EH (cell line): ENCODE measurements around the gene NRGN.

ENCODE experiments used
- DNase-seq: peaks from one replicate; pipeline ENCODE4 v3.0.0-alpha.2; 2015; ENCODE audit warnings: low read depth

The NRGN gene

DNA sequence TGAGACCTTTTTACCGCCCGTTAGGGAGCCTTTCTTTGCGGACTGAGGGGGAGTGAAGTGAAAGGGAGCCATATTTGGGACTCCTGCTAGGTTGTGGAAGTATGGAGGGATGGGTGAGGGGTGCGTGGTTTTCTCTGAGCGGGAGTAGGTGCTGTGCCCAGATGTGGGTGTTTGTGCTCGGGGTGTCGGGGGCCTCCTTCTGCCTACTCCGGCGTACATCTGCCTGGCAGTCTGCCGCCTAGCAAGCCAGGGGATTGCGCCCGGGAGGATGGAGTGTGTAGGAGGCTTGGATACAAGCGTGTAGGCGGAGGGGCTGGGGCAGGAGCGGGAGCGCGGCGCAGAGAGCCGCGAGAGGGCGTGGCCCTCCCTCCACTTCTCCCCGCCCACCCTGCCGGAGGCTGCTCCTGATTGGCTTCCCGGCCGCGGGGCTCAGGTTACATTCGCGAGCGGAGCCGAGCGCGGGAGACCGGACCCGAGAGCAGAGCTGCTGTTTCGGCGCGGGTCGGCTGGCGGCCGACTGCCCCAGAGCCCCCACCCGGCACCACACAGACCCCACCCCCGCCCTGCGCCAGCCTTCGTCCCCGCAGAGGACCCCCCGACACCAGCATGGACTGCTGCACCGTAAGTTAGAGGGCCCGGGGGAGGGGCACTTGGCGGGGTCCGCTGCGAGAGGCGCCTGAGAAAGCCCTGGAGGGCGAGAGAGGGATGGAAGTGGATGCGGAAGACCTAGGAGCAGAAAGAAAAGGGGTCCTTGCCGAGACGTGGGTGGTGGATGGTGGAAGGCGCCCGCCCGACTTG, at the start of gene NRGN:
NRGN (plus strand) TSS at position 464 of the 798 bp plus-strand sequence; CDS start at position 607, 143 bp downstream.
- DNase-seq: peak; percentile 87

DNA sequence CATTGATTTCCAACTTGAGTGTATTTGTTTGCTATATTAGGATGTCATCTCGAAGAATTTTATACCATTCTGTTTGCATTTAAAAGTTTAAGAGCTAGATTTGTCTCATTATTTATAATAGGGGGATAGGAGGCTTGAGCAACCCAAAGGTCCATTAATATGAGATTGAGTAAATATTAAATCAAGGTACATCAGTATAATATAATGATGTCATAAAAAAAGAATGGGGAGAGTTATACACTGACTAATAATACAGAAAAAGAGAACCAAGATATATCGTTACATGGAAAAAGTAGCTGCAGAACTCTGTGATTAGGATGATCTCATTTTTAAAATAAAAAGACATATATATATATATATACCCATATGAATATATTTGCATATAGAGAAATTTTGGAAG, 46.6 kb upstream of the NRGN start:
- DNase-seq: no peak

DNA sequence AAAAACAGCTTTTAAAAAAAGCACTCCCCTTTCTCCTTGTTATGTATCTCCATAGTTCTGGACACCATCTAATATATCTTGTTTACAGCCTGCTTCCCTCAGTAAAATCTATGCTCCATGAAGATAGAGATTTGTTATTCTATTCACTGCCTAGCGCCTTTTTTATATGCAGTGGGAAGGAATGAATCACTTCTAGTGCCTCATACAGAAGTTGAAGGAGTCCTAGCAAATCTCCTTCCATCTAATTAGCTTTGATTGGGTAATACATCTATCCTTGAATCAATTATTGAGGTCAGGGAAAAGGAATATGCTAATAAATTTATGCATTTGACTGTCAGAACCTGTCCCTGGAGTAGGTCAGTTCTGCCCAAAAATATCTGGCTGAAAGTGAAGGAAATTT, 40.2 kb upstream of the NRGN start:
- DNase-seq: no peak

DNA sequence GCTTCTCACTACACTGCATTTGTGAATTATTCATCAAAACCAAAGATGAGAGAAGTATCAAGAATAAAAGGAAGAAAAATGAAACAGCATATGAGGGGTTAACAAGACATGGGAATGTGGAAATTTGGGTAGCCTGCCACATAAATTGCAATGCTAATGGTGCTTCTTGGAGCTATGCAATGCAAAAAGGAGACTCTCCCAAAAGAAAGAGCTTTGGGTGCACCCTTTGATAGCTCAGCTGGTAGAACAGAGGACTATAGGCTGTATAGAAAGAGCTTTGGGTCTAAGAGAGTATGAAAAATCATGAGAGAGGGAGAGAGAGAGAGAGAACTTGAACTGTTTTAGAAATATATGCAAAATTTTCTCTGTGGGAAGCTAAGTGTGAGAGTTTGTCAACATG, 39.7 kb upstream of the NRGN start:
- DNase-seq: no peak

DNA sequence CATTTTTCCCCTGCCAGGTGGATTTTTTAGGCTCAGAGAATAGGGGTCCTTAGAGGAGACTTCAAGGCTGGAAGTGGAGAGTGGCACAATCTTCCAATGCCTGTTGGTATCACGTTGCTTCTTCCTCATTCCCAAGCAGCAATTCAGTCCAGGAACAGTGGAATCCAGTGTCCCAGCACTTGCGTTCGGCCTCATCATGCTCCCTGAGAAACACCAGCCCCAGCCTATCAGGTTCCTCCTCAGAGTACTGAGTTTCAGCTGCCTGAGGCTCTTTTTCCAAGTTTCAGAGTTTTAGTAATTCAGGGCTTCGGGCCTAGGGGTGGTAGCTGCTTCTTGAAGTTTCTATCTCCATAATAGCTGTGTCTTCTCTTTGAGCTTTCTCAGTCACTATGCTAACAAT, 31.9 kb upstream of the NRGN start:
- DNase-seq: peak; percentile 3

DNA sequence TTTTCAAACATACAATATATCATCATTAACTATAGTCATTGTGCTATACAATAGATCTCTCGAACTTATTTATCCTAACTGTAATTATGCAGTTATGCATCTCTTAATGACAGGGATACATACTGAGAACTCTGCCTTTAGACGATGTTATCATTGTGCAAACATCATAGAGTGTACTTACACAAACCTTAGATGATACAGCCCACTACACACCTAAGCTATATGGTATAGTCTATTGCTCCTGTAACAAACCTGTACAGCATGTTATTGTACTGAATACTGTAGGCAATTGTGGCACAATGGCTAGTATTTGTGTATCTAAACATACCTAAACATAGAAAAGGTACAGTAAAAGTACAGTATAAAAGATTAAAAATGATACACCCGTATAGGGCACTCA, 27.4 kb upstream of the NRGN start:
- DNase-seq: no peak

DNA sequence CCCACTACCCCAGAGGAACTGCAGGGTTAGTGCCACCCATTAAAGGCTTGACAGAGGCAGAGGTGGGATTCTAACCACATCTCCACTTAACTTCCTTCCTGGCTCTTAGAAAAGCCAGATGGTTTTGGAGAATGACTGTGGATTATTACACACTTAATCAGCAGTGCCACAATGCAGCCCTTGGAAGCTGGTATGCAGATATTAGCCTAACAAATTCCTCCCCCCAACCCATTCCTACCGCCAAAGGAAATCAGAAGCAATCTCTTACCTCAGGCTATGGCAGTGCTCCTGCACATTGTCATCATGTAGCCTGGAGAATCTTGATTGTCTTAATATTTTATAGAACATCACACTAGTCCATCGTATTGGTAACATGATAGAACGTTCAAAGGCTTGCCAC, 23.2 kb upstream of the NRGN start:
- DNase-seq: peak; percentile 48

DNA sequence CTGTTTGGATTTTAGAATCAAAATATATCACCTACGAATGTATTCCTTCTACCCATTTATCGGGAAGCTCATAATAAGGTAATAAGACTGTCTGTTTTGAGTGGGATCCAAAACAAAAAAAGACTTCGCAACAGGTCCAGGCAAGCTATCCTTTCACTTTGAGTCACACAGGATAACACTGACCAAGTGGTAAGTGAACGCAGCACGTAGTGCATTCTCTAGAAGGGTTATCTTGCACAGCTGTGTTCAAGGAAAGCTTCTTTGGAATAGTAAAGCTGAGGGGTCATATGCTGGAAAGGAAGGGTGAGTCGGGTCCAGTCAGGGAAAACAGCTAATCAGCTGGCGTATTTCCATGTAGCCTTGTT, 22.3 kb upstream of the NRGN start:
- DNase-seq: peak; percentile 5

DNA sequence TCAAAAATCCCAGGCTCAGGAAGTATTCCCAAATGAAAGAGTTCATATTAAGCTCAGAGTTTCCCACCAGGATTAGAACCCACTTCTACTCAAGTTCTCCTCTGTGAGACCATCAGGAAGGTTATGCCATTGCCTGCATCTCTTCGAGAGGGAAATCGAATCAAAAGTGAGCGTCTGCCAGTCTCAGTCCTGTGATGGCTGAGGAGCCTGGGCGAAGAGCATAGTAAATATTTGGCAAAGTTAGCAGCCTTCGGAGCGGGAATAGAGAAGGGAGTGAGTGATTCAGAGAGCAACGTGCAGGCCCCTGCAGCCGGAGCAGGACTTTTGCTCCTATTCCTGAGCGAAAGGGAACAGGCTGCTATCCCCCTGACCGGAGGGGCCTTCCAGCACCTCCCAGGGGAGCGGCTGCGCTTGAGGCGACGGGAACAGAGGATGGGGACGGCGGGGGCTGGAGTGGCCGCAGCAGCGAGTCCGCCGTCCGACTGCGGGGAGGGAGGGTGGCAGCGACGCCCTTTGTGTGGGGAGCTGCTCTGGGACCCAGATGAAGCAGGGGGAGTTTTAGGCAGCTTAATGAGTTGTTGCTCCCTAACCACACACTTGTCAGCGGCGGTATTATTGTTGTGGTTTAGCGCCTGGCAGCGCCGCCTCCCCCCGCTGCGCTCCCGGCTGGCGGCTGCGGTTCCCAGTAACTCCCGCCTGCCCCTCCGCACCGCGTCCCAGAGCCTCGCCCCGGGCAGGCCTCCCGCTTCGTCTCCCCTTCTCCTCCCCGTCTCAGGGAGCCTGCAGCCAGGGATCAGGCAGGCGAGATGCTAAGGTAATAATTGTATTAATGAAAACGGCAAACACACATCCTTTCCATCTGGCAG, 21.7 kb upstream of the NRGN start:
- DNase-seq: peak; percentile 31

DNA sequence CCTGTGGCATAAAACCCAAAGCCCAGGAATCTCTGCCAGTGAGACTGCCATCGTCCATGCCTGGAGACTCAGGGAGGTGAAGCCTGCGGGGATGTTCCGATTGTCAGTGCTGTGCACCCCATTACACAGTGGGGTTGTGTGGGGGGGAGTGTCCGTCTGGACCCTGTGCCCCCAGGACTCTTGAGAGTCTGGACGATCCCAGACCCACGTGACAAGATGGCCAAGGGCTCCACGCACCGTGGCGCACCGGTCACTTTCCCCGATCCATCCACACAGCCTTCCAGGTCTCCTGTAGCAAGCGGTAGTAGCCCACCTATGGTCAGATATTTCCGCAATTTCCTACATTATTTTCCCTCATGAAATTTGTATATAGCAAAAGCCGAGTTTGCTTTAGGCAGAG, 20.9 kb upstream of the NRGN start:
- DNase-seq: no peak

DNA sequence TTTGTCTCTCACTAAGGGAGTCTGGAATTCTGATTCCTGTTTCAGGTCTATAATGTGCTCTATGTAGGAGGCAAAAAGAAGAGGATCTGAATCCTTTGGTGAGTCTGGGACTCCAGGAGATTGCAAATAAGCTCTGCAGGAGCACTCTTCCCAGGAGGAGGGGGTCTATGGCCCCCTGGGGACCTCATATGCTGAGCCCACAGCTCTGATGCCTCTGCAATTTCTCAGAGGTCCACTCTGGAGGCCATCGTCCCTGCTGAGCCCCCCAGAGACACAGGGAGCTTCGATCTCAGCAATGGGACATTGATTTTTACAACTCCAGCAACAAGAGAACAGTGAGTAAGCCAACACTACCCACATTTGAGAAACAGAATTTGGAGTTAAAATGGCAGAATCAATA, 20.2 kb upstream of the NRGN start:
- DNase-seq: no peak

DNA sequence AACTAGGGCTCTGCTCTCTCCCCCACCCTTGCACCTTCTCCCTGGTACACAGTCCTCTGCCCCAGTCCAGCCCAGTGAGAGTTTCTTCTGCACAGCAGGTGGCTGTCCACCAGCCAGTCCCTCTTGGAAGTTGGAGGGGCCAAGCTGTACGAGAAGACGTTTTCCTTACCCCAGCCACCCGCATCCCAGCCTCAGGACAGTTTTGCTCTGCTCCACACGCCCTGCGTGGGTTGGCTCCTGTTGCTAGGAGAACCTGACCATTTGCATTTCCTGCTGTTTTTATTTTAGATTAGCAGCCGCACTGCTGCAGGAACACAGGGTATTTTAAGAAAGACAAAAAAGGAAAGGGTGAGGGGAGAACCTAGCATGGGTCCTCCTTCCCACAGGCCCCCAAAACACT, 17.6 kb upstream of the NRGN start:
- no peak for DNase-seq

DNA sequence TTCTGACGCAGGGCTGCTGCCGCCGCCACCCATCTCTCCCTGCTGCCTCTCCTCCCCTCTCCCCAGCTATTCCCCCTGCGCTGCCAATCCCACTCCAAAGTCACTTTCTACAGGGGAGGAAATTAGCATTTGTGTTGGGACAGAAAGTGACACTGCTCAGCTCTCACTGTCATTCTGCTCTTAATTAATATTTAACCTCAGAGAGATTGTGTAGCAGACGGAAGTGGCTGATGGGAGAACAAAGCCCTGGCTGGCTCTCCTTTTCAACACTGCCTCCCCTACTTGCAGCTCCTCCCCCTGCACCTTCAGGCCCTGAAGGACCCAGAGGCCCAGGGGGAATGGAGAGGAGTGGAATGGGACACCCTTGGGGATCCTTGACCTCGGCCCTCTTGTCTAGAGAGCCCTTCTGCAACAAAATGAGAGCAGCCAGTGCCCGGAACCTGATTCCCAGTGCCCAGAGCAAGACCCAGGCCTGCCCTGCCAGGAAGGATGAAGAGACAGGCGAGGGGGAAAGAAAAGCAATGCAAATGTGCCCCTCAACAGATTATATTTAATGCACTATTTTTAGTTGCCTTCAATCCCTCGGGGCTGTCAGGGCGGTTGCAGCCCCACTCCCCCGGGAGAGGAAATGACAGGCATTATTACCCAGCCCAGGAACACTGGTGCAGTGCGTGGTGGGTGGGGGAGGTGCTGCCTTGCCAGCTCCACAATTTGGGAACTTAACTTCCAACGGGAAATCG, 14.6 kb upstream of the NRGN start:
- no peak for DNase-seq

DNA sequence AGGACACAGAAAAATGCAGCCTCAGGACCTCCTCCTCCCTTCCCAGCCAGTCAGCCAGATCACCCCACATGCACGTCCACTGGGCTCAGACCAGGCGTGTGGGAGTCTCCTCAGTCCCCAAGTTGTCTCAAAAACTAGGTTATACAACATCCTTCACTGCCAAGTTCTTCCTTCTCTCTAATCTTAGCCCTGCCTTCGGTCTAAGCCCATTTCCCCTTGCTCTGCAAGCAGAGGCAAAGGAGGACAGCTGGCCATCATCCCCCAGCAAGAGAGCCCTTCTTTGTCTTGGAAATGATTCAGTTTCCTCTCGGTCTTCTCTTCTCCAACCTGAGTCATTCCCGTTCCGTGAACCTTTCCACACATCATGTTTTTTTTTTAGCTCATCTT, 14.0 kb upstream of the NRGN start:
- peak; percentile 61 for DNase-seq

DNA sequence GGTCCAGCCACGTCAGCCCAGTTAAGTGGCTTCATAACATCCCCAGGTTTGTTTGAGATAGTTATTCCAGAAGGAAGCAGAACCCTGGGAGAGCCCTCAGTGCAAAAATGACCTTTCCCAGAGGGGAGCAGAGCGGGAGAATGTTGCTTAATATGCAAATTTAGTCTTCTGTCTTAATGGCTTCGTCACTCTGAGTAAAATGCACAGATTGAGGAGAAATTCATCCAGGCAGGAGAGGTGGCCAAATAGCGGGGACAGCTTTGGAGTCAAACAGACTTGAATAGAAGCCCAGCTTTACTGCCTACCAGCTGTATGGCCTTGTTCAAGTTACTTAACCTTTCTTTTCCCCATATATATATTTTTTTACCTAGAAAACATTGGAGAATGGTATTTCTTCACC, 12.3 kb upstream of the NRGN start:
- no peak for DNase-seq

DNA sequence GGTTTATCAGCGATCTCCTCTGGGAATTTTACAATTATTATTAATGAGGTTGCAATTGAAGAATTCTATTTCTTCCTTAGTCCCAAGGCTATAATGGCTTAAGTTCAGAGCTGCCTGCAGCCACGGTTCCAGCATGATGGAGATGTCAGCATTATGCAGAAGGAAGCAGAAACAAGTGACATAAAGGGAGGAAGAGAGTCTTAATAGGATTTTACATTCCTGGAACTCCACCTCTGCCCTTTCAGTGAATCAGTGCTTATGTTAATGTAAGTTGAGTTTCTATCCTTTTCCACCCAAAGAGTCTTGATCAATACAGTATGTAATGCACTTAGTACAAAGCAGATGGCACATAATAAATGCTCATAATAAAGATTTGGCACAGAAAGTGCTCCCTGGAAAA, 11.6 kb upstream of the NRGN start:
- DNase-seq: no peak

DNA sequence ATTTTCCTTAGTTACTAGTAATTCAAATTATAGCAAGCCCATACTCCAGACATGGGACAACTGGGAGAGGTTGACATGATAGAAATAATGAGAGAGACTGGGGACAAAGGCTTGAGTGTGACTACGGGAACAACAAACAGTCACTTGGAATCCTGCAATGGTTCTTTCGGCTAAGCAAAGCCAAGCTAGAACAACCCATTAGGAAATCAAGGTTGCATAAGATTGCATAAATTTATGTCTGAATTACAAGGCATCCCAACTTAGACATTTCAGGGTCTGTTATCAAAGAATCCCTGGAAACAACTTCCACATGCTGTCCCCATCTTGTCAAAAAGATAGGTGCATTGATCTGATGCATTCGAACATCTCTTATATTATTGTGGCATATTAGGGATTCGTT, 10.2 kb upstream of the NRGN start:
- DNase-seq: no peak

DNA sequence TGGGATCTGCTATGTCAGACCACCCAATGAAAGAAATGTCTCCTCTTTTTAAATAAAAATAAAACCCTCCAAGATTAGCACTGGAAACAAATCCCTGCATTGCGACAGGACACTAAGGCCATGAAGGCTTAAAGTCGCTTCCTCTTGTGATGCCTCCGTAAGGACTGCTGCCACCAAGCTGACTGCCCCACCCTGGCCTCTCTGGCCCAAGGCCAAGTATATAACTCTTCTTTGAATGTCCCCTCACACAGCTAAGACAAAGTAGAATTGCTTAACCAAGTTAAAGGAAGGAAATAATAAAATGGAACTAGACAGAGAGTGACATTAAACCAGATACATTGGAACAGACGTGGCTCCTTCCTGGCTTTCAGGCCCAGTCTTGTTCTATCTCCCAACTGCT, 7.5 kb upstream of the NRGN start:
- no peak for DNase-seq

DNA sequence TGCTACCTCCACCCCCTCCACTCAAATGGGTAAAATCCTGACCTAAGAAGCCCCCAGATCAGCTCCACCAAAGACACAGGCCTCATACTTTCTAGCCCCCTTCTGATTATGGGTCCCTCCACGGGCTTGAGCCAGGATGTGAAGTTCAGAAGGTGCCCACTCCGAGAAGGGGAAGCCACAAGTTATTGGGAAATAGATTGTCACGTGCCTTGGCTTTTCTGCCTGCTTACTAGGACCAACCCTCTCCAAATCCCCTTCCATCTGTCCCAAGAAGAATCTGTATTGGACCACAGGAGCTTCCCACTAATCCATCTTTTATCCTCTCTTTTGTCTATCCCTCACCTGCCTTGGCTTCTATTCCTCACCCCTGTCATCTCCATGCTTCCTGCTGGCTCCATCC, 3.0 kb upstream of the NRGN start:
- DNase-seq: no peak

DNA sequence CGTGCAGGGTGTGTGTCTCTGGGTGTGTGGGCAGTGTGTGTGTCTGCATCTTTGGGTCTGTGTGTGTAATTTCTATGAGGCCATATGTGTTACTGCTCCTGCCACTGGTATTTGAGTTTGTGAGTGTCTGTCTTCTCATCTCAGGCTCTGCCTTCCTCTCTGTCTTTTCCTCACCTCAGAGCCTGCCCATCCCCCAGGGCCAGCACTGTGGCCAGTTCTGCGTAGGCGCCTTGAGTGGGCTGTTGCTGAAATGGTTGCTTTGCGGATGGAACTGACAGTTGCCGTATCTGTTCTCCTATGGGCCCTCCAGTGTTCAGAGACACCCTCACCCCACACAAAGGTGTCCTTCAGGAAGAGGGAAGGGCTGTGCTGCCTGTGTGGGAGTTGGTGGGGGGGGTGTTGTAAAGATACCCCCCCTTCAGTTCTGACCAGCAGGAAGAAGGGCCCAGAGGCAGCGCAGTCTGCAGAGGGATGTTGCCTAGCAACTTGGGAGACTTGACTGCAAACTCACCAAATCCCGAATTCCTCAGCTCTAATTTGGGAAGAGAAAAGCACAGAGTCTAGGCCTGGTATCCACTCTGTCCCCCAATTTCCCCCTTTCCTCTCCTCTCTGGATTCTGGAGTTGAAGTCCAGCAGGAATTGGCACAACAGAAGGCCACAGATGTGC, 2.0 kb upstream of the NRGN start:
- no peak for DNase-seq

DNA sequence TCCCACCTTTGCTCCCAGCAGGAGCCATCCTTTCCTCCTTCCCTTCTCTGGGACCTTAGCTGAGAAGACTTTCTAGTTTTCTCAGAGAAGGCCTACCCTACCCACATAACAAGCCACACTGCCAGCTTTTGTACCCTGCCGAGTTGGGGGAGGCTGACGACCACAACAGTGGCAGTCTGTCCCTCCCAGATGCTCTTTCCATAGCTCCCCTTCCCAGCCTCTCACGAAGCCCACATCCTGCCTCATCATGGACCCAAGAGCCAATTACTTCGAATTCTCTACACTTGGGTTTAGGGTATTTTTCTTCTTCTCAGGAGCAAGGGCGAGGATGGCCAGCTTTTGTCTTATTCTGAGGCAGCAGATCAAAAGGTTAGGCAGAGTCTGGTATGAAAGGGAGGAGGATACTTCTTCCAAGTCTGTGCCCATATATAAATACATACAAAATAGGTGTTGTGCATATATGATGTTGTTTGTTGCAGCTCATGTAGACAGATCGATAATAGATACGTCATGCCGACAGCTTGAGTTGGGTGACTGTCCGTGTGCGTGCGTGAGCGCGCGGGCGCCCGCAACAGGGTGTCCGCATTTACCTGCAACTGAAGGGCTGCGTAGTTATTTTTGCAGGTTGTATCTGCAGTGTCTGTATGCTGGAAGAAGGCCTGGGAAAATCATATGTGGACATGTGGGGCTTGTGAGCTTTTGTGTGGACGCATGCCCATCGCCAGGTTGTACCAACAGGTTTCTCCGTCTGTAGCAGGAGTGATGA, 846 bp upstream of the NRGN start:
- DNase-seq: no peak
